ENCODE results near the gene TNIK. TPM values are rescaled to one million over a fixed set of nuclear protein-coding genes. Genes with fewer than 3 reads are reported as not detected.

The TNIK gene
- total RNA-seq, 1 experiment from 2014 or later, result 0.69 TPM

DNA sequence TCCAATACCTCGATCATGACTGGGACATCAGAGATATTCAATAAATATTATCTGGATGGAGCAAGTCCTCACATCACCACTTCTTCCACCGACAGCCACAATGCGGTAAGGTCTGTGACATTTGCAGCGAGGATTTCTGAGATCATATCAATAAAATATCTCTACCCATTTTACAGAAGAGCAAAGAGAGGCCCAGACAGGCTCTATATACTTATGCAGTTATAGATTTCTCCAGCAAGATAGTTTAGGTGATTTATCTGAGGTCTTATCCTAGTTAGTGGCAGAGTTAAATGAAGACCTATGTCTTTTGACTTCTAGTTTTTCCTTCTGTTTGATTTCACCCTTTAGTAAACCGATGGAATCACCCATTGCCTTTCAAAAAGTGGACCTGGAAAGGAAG is 81.6 kb downstream of the TNIK start:
- TF ChIP-seq EZH2 (IDR thresholded peaks at IDR 0.05; ENCODE audit: borderline replicate concordance, low read depth, low read length, poor library complexity, severe bottlenecking) (no peak), CTCF (conservative IDR thresholded peaks at IDR 0.05; ENCODE audit: low read depth, low read length) (no peak)

GRCh38 chr3:171377859-171378258 is 82.3 kb downstream of the TNIK start:
- Histone ChIP-seq H3K4me1 (ENCODE audit: insufficient read depth, low read length, poor library complexity, severe bottlenecking) (no peaks in the 10 kb centered on the region), H3K4me3 (ENCODE audit: low read depth, low read length, poor library complexity, severe bottlenecking) (no peak overlapping the region), H3K27ac (ENCODE audit: low read depth, low read length, poor library complexity, severe bottlenecking) (no peak overlapping the region), H3K36me3 (ENCODE audit: insufficient read depth, low read length, poor library complexity, severe bottlenecking) (no peaks in the 10 kb centered on the region), H3K27me3 (replicated peaks; ENCODE audit: insufficient read depth, low read depth, low read length, poor library complexity) (peaks cover 5% of the 10 kb centered on the region), H3K9me3 (ENCODE audit: low read depth, low read length, poor library complexity, severe bottlenecking) (no peaks in the 10 kb centered on the region)
- TF ChIP-seq CTCF (conservative IDR thresholded peaks at IDR 0.05; ENCODE audit: low read depth, low read length) (no peak), EZH2 (IDR thresholded peaks at IDR 0.05; ENCODE audit: borderline replicate concordance, low read depth, low read length, poor library complexity, severe bottlenecking) (no peak)
- no TSS peak for BruUV-seq (replicated peaks)
- no peak for DNase-seq (ENCODE audit: low spot score)
- ChIA-PET CTCF (no interaction called here), POLR2A (ENCODE audit: low non-redundant PET) (no interaction called here)
- intact Hi-C loops (cut with micrococcal nuclease; ENCODE audit: unreplicated experiment), result no loop called here

More for the DNA sequence above, 81.6 kb downstream of the TNIK start:
- Histone ChIP-seq H3K4me3 (ENCODE audit: low read depth, low read length, poor library complexity, severe bottlenecking) (no peak overlapping the region), H3K4me1 (ENCODE audit: insufficient read depth, low read length, poor library complexity, severe bottlenecking) (no peaks in the 10 kb centered on the region), H3K27me3 (replicated peaks; ENCODE audit: insufficient read depth, low read depth, low read length, poor library complexity) (peaks cover 5% of the 10 kb centered on the region), H3K9me3 (ENCODE audit: low read depth, low read length, poor library complexity, severe bottlenecking) (no peaks in the 10 kb centered on the region), H3K27ac (ENCODE audit: low read depth, low read length, poor library complexity, severe bottlenecking) (no peak overlapping the region), H3K36me3 (ENCODE audit: insufficient read depth, low read length, poor library complexity, severe bottlenecking) (no peaks in the 10 kb centered on the region)
- ChIA-PET CTCF (no interaction called here), POLR2A (ENCODE audit: low non-redundant PET) (no interaction called here)
- intact Hi-C loops (cut with micrococcal nuclease; ENCODE audit: unreplicated experiment), result no loop called here
- BruUV-seq (replicated peaks), result no TSS peak
- no peak for DNase-seq (ENCODE audit: low spot score)

DNA sequence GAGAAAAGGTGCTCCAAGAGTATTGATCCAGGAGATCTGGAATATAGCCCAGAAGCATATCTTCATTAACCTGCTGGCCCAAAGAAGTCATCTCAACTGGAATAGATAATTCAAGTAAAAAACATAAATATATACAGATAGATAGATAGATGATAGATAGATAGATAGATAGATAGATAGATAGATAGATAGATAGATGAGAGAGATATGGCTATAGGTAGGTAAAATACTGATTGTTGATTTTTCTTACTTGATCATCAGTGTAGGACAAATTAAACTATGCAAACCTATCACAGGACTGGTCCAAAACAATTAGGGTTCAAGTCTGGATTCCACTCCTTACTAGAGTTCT is 83.6 kb downstream of the TNIK start:
- H3K4me3 ChIP-seq (ENCODE audit: low read depth, low read length, poor library complexity, severe bottlenecking), result no peak overlapping the region
- no peaks in the 10 kb centered on the region for H3K4me1 ChIP-seq (ENCODE audit: insufficient read depth, low read length, poor library complexity, severe bottlenecking)
- TF ChIP-seq EZH2 (IDR thresholded peaks at IDR 0.05; ENCODE audit: borderline replicate concordance, low read depth, low read length, poor library complexity, severe bottlenecking) (no peak), CTCF (conservative IDR thresholded peaks at IDR 0.05; ENCODE audit: low read depth, low read length) (no peak)
- H3K27me3 ChIP-seq (replicated peaks; ENCODE audit: insufficient read depth, low read depth, low read length, poor library complexity), result peaks cover 5% of the 10 kb centered on the region
- no peaks in the 10 kb centered on the region for H3K9me3 ChIP-seq (ENCODE audit: low read depth, low read length, poor library complexity, severe bottlenecking)
- POLR2A ChIA-PET (ENCODE audit: low non-redundant PET), result no interaction called here
- BruUV-seq (replicated peaks), result no TSS peak
- H3K36me3 ChIP-seq (ENCODE audit: insufficient read depth, low read length, poor library complexity, severe bottlenecking), result no peaks in the 10 kb centered on the region
- no peak for DNase-seq (ENCODE audit: low spot score)
- CTCF ChIA-PET, result no interaction called here
- H3K27ac ChIP-seq (ENCODE audit: low read depth, low read length, poor library complexity, severe bottlenecking), result no peak overlapping the region
- intact Hi-C loops (cut with micrococcal nuclease; ENCODE audit: unreplicated experiment), result no loop called here

Data from A673 (cell line).